CD1c-positive myeloid dendritic cell (primary cell): ENCODE data around the gene BST1.
A peak's percentile ranks its signal among the peaks of the same experiment; 100 is the strongest.

Source experiments
- DNase-seq: peaks from one replicate; pipeline ENCODE4 v3.0.0-alpha.2; 2016; ENCODE audit errors: extremely low spot score

Gene BST1

GRCh38 chr4:15702941-15703403 is at the start of gene BST1:
BST1 (plus strand) TSS chr4:15703065; CDS start chr4:15703145, 80 bp downstream.
- peak; percentile 90 for DNase-seq

- DNase-seq, result no peak
Measured at GRCh38 chr4:15653420-15653819, 49.4 kb upstream of the BST1 start.

GRCh38 chr4:15653864-15654592 is 48.8 kb upstream of the BST1 start:
- DNase-seq, result no peak

- peak; percentile 53 for DNase-seq
Measured at GRCh38 chr4:15654593-15655222, 48.2 kb upstream of the BST1 start.

GRCh38 chr4:15655223-15656037 is 47.4 kb upstream of the BST1 start, which contains the start of gene FBXL5:
FBXL5 (minus strand) TSS chr4:15655357; CDS start chr4:15655287, 70 bp downstream.
- peak; percentile 97 for DNase-seq

- no peak for DNase-seq
Measured at GRCh38 chr4:15656038-15656470, 46.8 kb upstream of the BST1 start.

- DNase-seq, result no peak
Measured at GRCh38 chr4:15657366-15657765, 45.5 kb upstream of the BST1 start.

- no peak for DNase-seq
Measured at GRCh38 chr4:15658136-15658770, 44.6 kb upstream of the BST1 start.

- no peak for DNase-seq
Measured at GRCh38 chr4:15658781-15659180, 44.1 kb upstream of the BST1 start.

GRCh38 chr4:15659768-15660570 is 42.9 kb upstream of the BST1 start:
- peak; percentile 95 for DNase-seq

- DNase-seq, result peak; percentile 86
Measured at GRCh38 chr4:15665753-15666365, 37.0 kb upstream of the BST1 start.

- DNase-seq, result no peak
Measured at GRCh38 chr4:15667006-15667405, 35.9 kb upstream of the BST1 start.

GRCh38 chr4:15668566-15669435 is 34.1 kb upstream of the BST1 start:
- no peak for DNase-seq

GRCh38 chr4:15670576-15670975 is 32.3 kb upstream of the BST1 start:
- no peak for DNase-seq

GRCh38 chr4:15672101-15672500 is 30.8 kb upstream of the BST1 start:
- no peak for DNase-seq

GRCh38 chr4:15673337-15673736 is 29.5 kb upstream of the BST1 start:
- no peak for DNase-seq

- DNase-seq, result peak; percentile 28
Measured at GRCh38 chr4:15674046-15674445, 28.8 kb upstream of the BST1 start.

- DNase-seq, result no peak
Measured at GRCh38 chr4:15674926-15675325, 27.9 kb upstream of the BST1 start.

- DNase-seq, result no peak
Measured at GRCh38 chr4:15675356-15675755, 27.5 kb upstream of the BST1 start.

GRCh38 chr4:15676039-15676438 is 26.8 kb upstream of the BST1 start:
- no peak for DNase-seq
